ENCODE results near the gene PTCD1. TPM values are rescaled to one million over a fixed set of nuclear protein-coding genes. Genes with fewer than 3 reads are reported as not detected.

PTCD1 gene
- total and polyA plus RNA-seq, 9 of the 15 experiments (the other 6 are each of a cell fraction or from before 2014, with no cell fraction given): 0.46 to 17.1 (median 6.2) TPM

DNA sequence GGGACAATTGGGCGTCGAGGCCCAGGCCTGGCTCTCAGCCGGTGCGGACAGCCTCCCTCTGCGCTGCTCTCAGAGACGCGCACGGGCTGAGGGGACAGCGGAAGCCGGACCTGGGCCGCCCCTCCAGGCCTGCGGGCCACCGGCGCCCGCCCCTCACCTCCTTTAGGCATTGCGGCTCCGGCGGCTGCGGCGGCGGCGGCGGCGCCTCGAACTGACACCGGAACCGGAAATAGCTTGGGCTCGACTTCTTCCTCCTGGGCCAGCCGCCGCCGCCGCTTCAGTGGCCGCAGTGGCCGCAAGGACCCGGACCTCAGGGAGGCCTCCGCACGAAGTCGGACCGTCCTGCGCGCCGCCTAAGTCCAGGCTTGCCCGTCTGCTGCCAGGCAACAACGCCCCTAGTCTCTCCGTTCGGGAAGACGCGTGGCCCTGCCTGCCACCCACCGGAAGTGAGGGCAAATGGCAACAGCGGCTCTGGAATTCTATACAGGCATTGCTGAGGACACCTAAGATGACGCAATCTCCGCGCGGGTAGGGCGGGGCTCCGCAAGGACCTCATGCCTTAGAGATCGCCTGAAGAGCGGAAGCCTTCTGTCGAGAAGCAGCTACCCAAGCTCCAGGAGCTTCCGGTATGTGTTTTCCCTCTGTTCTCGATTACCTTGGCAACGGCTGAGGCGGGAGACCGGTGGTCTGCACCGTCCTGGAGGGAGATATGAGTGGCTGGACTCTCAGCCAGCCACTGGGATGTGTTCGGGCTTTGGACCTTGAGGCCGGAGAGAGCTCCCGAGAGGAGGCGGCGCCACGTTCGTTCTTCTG, 30.0 kb downstream of the PTCD1 start, which contains the start of the genes BUD31 and PDAP1 (continued):
- no peak for TF ChIP-seq RBM17 (IDR thresholded peaks at IDR 0.05; ENCODE audit: borderline replicate concordance, low read depth, low read length)
- TF ChIP-seq DDX20 (tag; IDR thresholded peaks at IDR 0.05; ENCODE audit: low read depth): no peak
- TF ChIP-seq, protein P1, sequence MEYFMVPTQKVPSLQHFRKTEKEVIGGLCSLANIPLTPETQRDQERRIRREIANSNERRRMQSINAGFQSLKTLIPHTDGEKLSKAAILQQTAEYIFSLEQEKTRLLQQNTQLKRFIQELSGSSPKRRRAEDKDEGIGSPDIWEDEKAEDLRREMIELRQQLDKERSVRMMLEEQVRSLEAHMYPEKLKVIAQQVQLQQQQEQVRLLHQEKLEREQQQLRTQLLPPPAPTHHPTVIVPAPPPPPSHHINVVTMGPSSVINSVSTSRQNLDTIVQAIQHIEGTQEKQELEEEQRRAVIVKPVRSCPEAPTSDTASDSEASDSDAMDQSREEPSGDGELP (CRISPR knock-in tag; IDR thresholded peaks at IDR 0.05; ENCODE audit: borderline replicate concordance): peak; percentile 89
- TF ChIP-seq, protein P2, sequence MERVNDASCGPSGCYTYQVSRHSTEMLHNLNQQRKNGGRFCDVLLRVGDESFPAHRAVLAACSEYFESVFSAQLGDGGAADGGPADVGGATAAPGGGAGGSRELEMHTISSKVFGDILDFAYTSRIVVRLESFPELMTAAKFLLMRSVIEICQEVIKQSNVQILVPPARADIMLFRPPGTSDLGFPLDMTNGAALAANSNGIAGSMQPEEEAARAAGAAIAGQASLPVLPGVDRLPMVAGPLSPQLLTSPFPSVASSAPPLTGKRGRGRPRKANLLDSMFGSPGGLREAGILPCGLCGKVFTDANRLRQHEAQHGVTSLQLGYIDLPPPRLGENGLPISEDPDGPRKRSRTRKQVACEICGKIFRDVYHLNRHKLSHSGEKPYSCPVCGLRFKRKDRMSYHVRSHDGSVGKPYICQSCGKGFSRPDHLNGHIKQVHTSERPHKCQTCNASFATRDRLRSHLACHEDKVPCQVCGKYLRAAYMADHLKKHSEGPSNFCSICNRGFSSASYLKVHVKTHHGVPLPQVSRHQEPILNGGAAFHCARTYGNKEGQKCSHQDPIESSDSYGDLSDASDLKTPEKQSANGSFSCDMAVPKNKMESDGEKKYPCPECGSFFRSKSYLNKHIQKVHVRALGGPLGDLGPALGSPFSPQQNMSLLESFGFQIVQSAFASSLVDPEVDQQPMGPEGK (CRISPR knock-in tag; IDR thresholded peaks at IDR 0.05; ENCODE audit: borderline replicate concordance): no peak
- TF ChIP-seq, protein P3, sequence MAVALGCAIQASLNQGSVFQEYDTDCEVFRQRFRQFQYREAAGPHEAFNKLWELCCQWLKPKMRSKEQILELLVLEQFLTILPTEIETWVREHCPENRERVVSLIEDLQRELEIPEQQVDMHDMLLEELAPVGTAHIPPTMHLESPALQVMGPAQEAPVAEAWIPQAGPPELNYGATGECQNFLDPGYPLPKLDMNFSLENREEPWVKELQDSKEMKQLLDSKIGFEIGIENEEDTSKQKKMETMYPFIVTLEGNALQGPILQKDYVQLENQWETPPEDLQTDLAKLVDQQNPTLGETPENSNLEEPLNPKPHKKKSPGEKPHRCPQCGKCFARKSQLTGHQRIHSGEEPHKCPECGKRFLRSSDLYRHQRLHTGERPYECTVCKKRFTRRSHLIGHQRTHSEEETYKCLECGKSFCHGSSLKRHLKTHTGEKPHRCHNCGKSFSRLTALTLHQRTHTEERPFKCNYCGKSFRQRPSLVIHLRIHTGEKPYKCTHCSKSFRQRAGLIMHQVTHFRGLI (CRISPR knock-in tag; IDR thresholded peaks at IDR 0.05): 0 out of 2 replicates have a peak, but pooled peaks have one; percentile 23
- TF ChIP-seq, protein P4, sequence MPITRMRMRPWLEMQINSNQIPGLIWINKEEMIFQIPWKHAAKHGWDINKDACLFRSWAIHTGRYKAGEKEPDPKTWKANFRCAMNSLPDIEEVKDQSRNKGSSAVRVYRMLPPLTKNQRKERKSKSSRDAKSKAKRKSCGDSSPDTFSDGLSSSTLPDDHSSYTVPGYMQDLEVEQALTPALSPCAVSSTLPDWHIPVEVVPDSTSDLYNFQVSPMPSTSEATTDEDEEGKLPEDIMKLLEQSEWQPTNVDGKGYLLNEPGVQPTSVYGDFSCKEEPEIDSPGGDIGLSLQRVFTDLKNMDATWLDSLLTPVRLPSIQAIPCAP (CRISPR knock-in tag; IDR thresholded peaks at IDR 0.05; ENCODE audit: borderline replicate concordance): no peak
- TF ChIP-seq, protein P5, sequence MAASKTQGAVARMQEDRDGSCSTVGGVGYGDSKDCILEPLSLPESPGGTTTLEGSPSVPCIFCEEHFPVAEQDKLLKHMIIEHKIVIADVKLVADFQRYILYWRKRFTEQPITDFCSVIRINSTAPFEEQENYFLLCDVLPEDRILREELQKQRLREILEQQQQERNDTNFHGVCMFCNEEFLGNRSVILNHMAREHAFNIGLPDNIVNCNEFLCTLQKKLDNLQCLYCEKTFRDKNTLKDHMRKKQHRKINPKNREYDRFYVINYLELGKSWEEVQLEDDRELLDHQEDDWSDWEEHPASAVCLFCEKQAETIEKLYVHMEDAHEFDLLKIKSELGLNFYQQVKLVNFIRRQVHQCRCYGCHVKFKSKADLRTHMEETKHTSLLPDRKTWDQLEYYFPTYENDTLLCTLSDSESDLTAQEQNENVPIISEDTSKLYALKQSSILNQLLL (CRISPR knock-in tag; IDR thresholded peaks at IDR 0.05; ENCODE audit: borderline replicate concordance): no peak
- 0 out of 2 replicates have a peak, but pooled peaks have one; percentile 54 for TF ChIP-seq ZNF175 (CRISPR knock-in tag; IDR thresholded peaks at IDR 0.05; ENCODE audit: low read depth)
- TF ChIP-seq, protein P6, sequence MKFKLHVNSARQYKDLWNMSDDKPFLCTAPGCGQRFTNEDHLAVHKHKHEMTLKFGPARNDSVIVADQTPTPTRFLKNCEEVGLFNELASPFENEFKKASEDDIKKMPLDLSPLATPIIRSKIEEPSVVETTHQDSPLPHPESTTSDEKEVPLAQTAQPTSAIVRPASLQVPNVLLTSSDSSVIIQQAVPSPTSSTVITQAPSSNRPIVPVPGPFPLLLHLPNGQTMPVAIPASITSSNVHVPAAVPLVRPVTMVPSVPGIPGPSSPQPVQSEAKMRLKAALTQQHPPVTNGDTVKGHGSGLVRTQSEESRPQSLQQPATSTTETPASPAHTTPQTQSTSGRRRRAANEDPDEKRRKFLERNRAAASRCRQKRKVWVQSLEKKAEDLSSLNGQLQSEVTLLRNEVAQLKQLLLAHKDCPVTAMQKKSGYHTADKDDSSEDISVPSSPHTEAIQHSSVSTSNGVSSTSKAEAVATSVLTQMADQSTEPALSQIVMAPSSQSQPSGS (CRISPR knock-in tag; IDR thresholded peaks at IDR 0.05): peak; percentile 96
- no peak; the same call in 1 of the 2 replicates for TF ChIP-seq STAT5A (IDR thresholded peaks at IDR 0.05; ENCODE audit: borderline replicate concordance, low read length)
- TF ChIP-seq SMARCB1 (IDR thresholded peaks at IDR 0.05; ENCODE audit: insufficient read length, low read depth): no peak
- TF ChIP-seq, protein P7, sequence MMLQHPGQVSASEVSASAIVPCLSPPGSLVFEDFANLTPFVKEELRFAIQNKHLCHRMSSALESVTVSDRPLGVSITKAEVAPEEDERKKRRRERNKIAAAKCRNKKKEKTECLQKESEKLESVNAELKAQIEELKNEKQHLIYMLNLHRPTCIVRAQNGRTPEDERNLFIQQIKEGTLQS (IDR thresholded peaks at IDR 0.05): peak; percentile 100
- TF ChIP-seq, protein P7 (CRISPR knock-in tag; conservative IDR thresholded peaks at IDR 0.05): peak; percentile 100
- no peak for TF ChIP-seq MCM7 (IDR thresholded peaks at IDR 0.05)
